Liver (tissue), 9 donors: ENCODE results near the gene CCR9. TPM values are rescaled to one million over a fixed set of nuclear protein-coding genes. Genes with fewer than 3 reads are reported as not detected.

ENCODE experiments used
- DNase-seq: peaks from one replicate; pipeline ENCODE4 v3.0.0-alpha.2; 2017; ENCODE audit warnings: low spot score
- H3K27ac ChIP-seq, 2 donors: one replicate each; pipeline ENCODE4 v1.7.0; 2013; ENCODE audit warnings: inconsistent platforms in 2 of 2, low read length in 2 of 2, control low read depth in 1 of 2, low read depth in 1 of 2, mild to moderate bottlenecking in 1 of 2
- H3K27me3 ChIP-seq, 4 donors: one replicate each; pipeline versions ENCODE4 v1.6.1 to v1.7.0; 2013; ENCODE audit warnings: low read length in 3 of 4, inconsistent platforms in 1 of 4, mild to moderate bottlenecking in 1 of 4, moderate library complexity in 1 of 4; ENCODE audit not compliant: control insufficient read depth in 4 of 4, insufficient read depth in 4 of 4
- H3K36me3 ChIP-seq, 4 donors: one replicate each; pipeline versions ENCODE4 v1.6.1 to v1.7.0; 2013; ENCODE audit warnings: low read length in 3 of 4, mild to moderate bottlenecking in 3 of 4, low read depth in 1 of 4, moderate library complexity in 1 of 4; ENCODE audit not compliant: control insufficient read depth in 4 of 4, insufficient read depth in 3 of 4
- H3K4me1 ChIP-seq, 4 donors: one replicate each; pipeline versions ENCODE4 v1.6.1 to v1.7.0; 2013; ENCODE audit warnings: low read length in 3 of 4, mild to moderate bottlenecking in 3 of 4, moderate library complexity in 1 of 4; ENCODE audit not compliant: control insufficient read depth in 4 of 4, insufficient read depth in 4 of 4
- H3K4me3 ChIP-seq, 3 donors: one replicate each; pipeline versions ENCODE4 v1.6.1 to v1.7.0; 2013; ENCODE audit warnings: low read length in 3 of 3, control low read depth in 1 of 3, low read depth in 1 of 3, mild to moderate bottlenecking in 1 of 3
- H3K9ac ChIP-seq, 2 donors: one replicate each; pipeline ENCODE4 v1.7.0; 2013; ENCODE audit warnings: low read length in 2 of 2, mild to moderate bottlenecking in 2 of 2, moderate library complexity in 2 of 2, control low read depth in 1 of 2, low read depth in 1 of 2
- H3K9me3 ChIP-seq, 4 donors: one replicate each; pipeline versions ENCODE4 v1.6.1 to v1.7.0; 2013; ENCODE audit warnings: low read length in 3 of 4; ENCODE audit not compliant: control insufficient read depth in 4 of 4
- EGR1 ChIP-seq, 2 donors: IDR thresholded peaks; 2 replicates each; pipeline ENCODE4 v1.6.1; 2016 to 2018; ENCODE audit warnings: antibody characterized with exemption in 2 of 2, low read depth in 2 of 2
- FOXA2 ChIP-seq: IDR thresholded peaks from 2 replicates; pipeline ENCODE4 v1.6.1; 2016; ENCODE audit warnings: antibody characterized with exemption
- GABPA ChIP-seq, 2 donors: IDR thresholded peaks in 1 of 2; conservative IDR thresholded peaks in 1 of 2; 2 replicates each; pipeline ENCODE4 v1.6.1; 2016; ENCODE audit warnings: antibody characterized with exemption in 2 of 2, mild to moderate bottlenecking in 1 of 2, moderate library complexity in 1 of 2
- HNF4A ChIP-seq, 2 donors: conservative IDR thresholded peaks; 2 replicates each; pipeline ENCODE4 v1.6.1; 2016; ENCODE audit warnings: antibody characterized with exemption in 2 of 2, mild to moderate bottlenecking in 2 of 2
- JUND ChIP-seq, 2 donors: IDR thresholded peaks; 2 replicates each; pipeline ENCODE4 v1.6.1; 2016; ENCODE audit warnings: antibody characterized with exemption in 2 of 2
- RAD21 ChIP-seq, 2 donors: IDR thresholded peaks; 2 replicates each; pipeline ENCODE4 v1.6.1; 2016; ENCODE audit warnings: antibody characterized with exemption in 2 of 2, mild to moderate bottlenecking in 2 of 2
- REST ChIP-seq: IDR thresholded peaks from 2 replicates; pipeline ENCODE4 v1.6.1; 2016; ENCODE audit warnings: antibody characterized with exemption, mild to moderate bottlenecking
- RXRA ChIP-seq, 2 donors: IDR thresholded peaks; 2 replicates each; pipeline ENCODE4 v1.6.1; 2017 to 2018; ENCODE audit warnings: antibody characterized with exemption in 2 of 2, mild to moderate bottlenecking in 1 of 2
- SP1 ChIP-seq: IDR thresholded peaks from 2 replicates; pipeline ENCODE4 v1.6.1; 2018; ENCODE audit warnings: antibody characterized with exemption, mild to moderate bottlenecking
- TAF1 ChIP-seq: conservative IDR thresholded peaks from 2 replicates; pipeline ENCODE4 v1.6.1; 2016; ENCODE audit warnings: antibody characterized with exemption, mild to moderate bottlenecking
- YY1 ChIP-seq: IDR thresholded peaks from 2 replicates; pipeline ENCODE4 v1.6.1; 2016; ENCODE audit warnings: antibody characterized with exemption, mild to moderate bottlenecking
- ZBTB33 ChIP-seq: IDR thresholded peaks from 2 replicates; pipeline ENCODE4 v1.6.1; 2016; ENCODE audit warnings: antibody characterized with exemption
- WGBS: extraction: QIAGEN DNeasy Blood & Tissue Kit; methylation state at CpG from one replicate; pipeline ENCODE4 v1.1.7; 2013; 5-methylcytosine and 5-hydroxymethylcytosine counted together
- polyA plus RNA-seq, 2 donors: library from polyadenylated mRNA; stranded (reverse) in 1 of 2; unstranded in 1 of 2; fragments of 200-250 nt in 1 of 2; fragments of >200 nt in 1 of 2; fragmentation: Nextera tagmentation in 1 of 2; extraction: Ambion mirVana in 1 of 2; gene quantifications; one replicate each; pipeline versions ENCODE4 v1.2.1 to v1.2.3, GENCODE V29; 2013 to 2015
- total RNA-seq, 2 donors: library from RNA; depleted of rRNA; stranded (reverse); fragments of >200 nt; gene quantifications; one replicate each; pipeline ENCODE4 v1.2.3, GENCODE V29; 2014
- TF ChIP-seq, protein P1 (sequence below): fragments of 150-350 bp; IDR thresholded peaks from 2 replicates; pipeline ENCODE4 v1.5.1; 2017; ENCODE audit warnings: improper control_type of control experiment, low read depth, low read length; ENCODE audit not compliant: missing input control
- TF ChIP-seq, protein P2 (sequence below): IDR thresholded peaks from 2 replicates; pipeline ENCODE4 v1.6.1; 2016; ENCODE audit warnings: antibody characterized with exemption
- donor health status: healthy.
- donor health status: healthy.
- donor health status: healthy.
- donor health status: healthy.
- donor health status: healthy.

Gene CCR9
- total and polyA plus RNA-seq, 4 donors = 0.28 TPM; not detected in 3

DNA sequence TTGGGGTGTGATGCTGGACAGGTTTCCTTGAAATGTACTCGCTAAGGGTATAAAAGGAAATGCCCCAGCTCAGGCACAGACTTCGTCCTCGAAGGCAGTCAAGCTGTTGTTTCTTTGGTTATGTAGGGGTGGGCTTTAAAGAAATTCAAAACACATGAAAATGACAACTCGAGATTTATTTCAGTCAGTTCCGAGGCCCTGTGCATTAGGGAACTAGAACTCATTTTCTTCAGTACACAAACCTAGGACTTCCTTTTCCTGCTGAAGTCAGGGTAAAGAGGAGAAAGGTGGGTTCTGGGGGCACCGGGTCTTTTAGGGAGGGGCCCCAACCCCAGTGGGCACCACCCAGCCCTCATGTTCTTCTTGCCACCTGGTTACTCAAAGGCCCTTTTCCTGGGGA is 7.7 kb downstream of the CCR9 start:
- H3K27ac ChIP-seq = no peak overlapping the region

More for the DNA sequence above, 7.7 kb downstream of the CCR9 start:
- 71% methylated on average over 6 of the region's 6 CpGs for whole genome bisulfite sequencing
- H3K9me3 ChIP-seq = no peaks in the 10 kb centered on the region
- no peak overlapping the region for H3K4me3 ChIP-seq
- no peaks in the 10 kb centered on the region for H3K36me3 ChIP-seq
- H3K4me1 ChIP-seq = no peaks in the 10 kb centered on the region
- TF ChIP-seq TAF1 (no peak), RAD21 (IDR thresholded peaks at IDR 0.05) (no peak), HNF4A (conservative IDR thresholded peaks at IDR 0.05) (no peak), ZBTB33 (no peak), FOXA2 (no peak), RXRA (IDR thresholded peaks at IDR 0.05) (no peak), JUND (IDR thresholded peaks at IDR 0.05) (no peak), YY1 (no peak), SP1 (no peak), EGR1 (IDR thresholded peaks at IDR 0.05; ENCODE audit: low read depth in 2 of 2) (no peak), REST (no peak), GABPA (IDR thresholded peaks at IDR 0.05 in 1 of 2, conservative IDR thresholded peaks at IDR 0.05 in 1 of 2) (no peak)
- TF ChIP-seq, protein P1, sequence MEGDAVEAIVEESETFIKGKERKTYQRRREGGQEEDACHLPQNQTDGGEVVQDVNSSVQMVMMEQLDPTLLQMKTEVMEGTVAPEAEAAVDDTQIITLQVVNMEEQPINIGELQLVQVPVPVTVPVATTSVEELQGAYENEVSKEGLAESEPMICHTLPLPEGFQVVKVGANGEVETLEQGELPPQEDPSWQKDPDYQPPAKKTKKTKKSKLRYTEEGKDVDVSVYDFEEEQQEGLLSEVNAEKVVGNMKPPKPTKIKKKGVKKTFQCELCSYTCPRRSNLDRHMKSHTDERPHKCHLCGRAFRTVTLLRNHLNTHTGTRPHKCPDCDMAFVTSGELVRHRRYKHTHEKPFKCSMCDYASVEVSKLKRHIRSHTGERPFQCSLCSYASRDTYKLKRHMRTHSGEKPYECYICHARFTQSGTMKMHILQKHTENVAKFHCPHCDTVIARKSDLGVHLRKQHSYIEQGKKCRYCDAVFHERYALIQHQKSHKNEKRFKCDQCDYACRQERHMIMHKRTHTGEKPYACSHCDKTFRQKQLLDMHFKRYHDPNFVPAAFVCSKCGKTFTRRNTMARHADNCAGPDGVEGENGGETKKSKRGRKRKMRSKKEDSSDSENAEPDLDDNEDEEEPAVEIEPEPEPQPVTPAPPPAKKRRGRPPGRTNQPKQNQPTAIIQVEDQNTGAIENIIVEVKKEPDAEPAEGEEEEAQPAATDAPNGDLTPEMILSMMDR = no peak
- TF ChIP-seq, protein P2, sequence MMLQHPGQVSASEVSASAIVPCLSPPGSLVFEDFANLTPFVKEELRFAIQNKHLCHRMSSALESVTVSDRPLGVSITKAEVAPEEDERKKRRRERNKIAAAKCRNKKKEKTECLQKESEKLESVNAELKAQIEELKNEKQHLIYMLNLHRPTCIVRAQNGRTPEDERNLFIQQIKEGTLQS = no peak
- no peak overlapping the region for H3K9ac ChIP-seq
- DNase-seq = no peak
- H3K27me3 ChIP-seq = no peaks in the 10 kb centered on the region
